ENCODE measurements around the gene KCNH4. TPM values are rescaled to one million over a fixed set of nuclear protein-coding genes. Genes with fewer than 3 reads are reported as not detected.

The KCNH4 gene
- total and polyA plus RNA-seq, 2 experiments from 2014 or later = 0.17 to 0.23 TPM

DNA sequence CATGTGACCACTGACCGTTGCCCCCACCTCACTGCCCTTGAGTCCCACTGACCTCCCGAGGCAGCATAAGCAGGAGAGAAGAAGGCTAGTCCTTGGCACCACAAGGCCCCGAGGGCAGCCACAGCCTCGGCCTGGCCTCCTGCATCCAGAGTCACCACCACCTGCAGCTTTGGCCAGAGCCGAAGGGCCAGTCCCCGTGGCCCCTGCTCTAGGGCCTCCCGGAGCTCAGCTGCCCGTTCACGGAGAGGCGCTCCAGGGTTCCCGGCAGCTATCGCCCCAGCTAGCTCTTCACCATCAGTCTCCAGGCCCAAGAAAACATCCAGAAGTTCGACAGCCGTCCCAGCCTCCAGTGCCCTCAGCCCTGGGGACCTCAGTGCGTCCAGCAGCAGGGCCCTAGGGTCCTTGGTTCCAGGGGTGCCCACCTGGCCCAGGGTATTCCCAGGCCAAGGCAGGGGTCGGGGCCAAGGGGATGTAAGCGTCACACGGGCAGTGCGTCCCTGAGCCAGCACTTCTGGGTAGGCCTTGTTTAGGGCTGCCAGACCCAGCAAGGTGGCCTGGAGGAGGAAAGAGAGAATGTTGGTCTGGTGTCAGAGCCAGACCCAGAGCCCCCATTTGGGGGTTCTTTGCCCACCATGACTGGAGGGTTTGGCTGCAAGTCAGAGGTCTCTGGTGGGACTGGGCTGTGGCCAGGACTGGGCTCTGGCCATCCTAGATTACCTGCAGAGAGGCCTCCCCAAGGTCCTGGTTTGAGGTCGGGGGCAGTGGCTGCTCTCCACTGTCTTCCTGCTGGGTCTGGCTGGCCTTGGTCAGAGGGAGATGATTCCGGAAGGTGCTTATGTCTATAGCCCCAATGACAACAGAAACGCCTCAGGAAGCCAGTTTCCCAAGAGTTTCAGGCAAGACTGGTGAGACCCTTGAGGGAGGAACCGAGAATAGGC is 11.5 kb upstream of the KCNH4 start:
- DNase-seq (ENCODE audit: low spot score) = no peak
- no peaks in the 10 kb centered on the region for H3K27me3 ChIP-seq
- H2AFZ ChIP-seq = no peak overlapping the region
- TF ChIP-seq EZH2 (IDR thresholded peaks at IDR 0.05; ENCODE audit: borderline replicate concordance) (no peak), EZH2phosphoT487 (IDR thresholded peaks at IDR 0.05; ENCODE audit: low read depth, severe bottlenecking, unreplicated experiment) (no peak)
- TF ChIP-seq, protein P1, sequence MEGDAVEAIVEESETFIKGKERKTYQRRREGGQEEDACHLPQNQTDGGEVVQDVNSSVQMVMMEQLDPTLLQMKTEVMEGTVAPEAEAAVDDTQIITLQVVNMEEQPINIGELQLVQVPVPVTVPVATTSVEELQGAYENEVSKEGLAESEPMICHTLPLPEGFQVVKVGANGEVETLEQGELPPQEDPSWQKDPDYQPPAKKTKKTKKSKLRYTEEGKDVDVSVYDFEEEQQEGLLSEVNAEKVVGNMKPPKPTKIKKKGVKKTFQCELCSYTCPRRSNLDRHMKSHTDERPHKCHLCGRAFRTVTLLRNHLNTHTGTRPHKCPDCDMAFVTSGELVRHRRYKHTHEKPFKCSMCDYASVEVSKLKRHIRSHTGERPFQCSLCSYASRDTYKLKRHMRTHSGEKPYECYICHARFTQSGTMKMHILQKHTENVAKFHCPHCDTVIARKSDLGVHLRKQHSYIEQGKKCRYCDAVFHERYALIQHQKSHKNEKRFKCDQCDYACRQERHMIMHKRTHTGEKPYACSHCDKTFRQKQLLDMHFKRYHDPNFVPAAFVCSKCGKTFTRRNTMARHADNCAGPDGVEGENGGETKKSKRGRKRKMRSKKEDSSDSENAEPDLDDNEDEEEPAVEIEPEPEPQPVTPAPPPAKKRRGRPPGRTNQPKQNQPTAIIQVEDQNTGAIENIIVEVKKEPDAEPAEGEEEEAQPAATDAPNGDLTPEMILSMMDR (IDR thresholded peaks at IDR 0.05; ENCODE audit: poor library complexity) = no peak
- no peaks in the 10 kb centered on the region for H3K4me1 ChIP-seq (ENCODE audit: insufficient read depth)
- H3K36me3 ChIP-seq (replicated peaks; ENCODE audit: insufficient read depth, low read depth) = no peaks in the 10 kb centered on the region
- no peaks in the 10 kb centered on the region for H3K79me2 ChIP-seq
- no peak overlapping the region for H3K4me3 ChIP-seq
- no peaks in the 10 kb centered on the region for H3K9me2 ChIP-seq (replicated peaks; ENCODE audit: insufficient read depth)
- H3K4me2 ChIP-seq = no peak overlapping the region
- H4K20me1 ChIP-seq (ENCODE audit: insufficient read depth, poor library complexity, severe bottlenecking) = no peaks in the 10 kb centered on the region
- no peaks in the 10 kb centered on the region for H3K9me3 ChIP-seq (ENCODE audit: low read depth)
- 90% methylated on average over 21 of the region's 23 CpGs for WGBS (ENCODE audit: low lambda C conversion rate, missing lambda C conversion rate)
- no peak overlapping the region for H3K27ac ChIP-seq

DNA sequence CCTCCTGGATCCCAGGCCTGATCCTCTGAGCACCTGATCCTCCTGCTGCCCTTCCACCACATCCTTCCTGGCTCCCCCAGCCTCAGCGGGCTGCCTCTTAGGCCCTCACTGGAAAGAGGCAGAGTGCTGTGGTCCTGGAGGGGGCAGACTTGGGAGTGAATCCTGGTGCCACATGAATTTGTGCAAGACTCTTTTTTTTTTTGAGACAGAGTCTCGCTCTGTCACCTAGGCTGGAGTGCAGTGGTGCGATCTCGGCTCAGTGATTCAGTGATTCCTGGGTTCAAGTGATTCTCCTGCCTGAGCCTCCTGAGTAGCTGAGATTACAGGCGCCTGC is 10.3 kb upstream of the KCNH4 start:
- no peak for DNase-seq (ENCODE audit: low spot score)
- H3K27ac ChIP-seq = no peak overlapping the region
- H3K36me3 ChIP-seq (replicated peaks; ENCODE audit: insufficient read depth, low read depth) = no peaks in the 10 kb centered on the region
- no peak overlapping the region for H3K4me2 ChIP-seq
- H4K20me1 ChIP-seq (ENCODE audit: insufficient read depth, poor library complexity, severe bottlenecking) = no peaks in the 10 kb centered on the region
- H3K9me2 ChIP-seq (replicated peaks; ENCODE audit: insufficient read depth) = no peaks in the 10 kb centered on the region
- H3K4me3 ChIP-seq = no peak overlapping the region
- TF ChIP-seq EZH2phosphoT487 (IDR thresholded peaks at IDR 0.05; ENCODE audit: low read depth, severe bottlenecking, unreplicated experiment) (no peak), EZH2 (IDR thresholded peaks at IDR 0.05; ENCODE audit: borderline replicate concordance) (no peak)
- TF ChIP-seq, protein P1 (IDR thresholded peaks at IDR 0.05; ENCODE audit: poor library complexity) = no peak
- 95% methylated on average over 5 of the region's 5 CpGs for WGBS (ENCODE audit: low lambda C conversion rate, missing lambda C conversion rate)
- H3K9me3 ChIP-seq (ENCODE audit: low read depth) = no peaks in the 10 kb centered on the region
- no peaks in the 10 kb centered on the region for H3K27me3 ChIP-seq
- no peaks in the 10 kb centered on the region for H3K79me2 ChIP-seq
- H3K4me1 ChIP-seq (ENCODE audit: insufficient read depth) = no peaks in the 10 kb centered on the region
- no peak overlapping the region for H2AFZ ChIP-seq

DNA sequence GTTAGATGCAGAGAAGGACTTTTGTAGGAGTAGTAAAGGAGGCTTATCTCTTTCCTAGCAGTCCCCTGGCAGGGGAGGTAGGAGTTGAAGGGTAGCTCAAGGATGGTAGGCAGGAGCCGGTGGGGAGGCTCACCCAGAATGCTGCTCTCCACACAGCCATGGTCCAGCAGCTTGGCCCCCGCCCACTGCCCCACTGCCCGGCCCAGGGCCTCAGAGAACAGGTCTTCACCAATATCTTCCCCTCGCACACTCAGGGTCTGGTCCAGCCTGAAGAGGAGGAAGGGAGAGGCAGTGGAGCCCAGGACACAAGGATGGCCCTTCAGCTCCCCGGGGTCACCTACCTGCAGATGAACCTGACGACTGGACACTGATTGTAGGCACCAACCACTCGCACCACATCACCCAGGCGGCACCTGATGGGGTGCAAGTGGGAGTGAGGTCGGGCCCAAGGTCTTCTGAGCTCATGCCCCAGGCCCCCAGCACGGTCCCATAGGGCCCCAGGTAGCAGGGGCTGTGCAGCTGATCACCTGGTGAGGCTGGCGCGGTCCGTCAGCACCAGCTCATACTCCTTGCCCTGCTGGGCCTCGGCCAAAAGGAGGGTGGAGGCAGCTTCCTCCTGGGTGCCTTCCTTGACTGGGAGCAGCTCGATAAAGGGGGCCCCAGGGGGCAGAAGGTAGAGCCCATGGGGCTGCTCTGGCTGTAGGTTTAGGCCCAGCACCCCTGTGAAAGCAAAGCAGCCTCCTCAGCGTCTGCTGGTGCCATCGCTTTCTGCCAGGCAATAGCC is 9.7 kb upstream of the KCNH4 start:
- no peaks in the 10 kb centered on the region for H3K27me3 ChIP-seq
- 91% methylated on average over 17 of the region's 17 CpGs for WGBS (ENCODE audit: low lambda C conversion rate, missing lambda C conversion rate)
- no peaks in the 10 kb centered on the region for H3K9me3 ChIP-seq (ENCODE audit: low read depth)
- TF ChIP-seq, protein P1 (IDR thresholded peaks at IDR 0.05; ENCODE audit: poor library complexity) = no peak
- TF ChIP-seq EZH2 (IDR thresholded peaks at IDR 0.05; ENCODE audit: borderline replicate concordance) (no peak), EZH2phosphoT487 (IDR thresholded peaks at IDR 0.05; ENCODE audit: low read depth, severe bottlenecking, unreplicated experiment) (no peak)
- no peaks in the 10 kb centered on the region for H3K9me2 ChIP-seq (replicated peaks; ENCODE audit: insufficient read depth)
- H2AFZ ChIP-seq = no peak overlapping the region
- H3K36me3 ChIP-seq (replicated peaks; ENCODE audit: insufficient read depth, low read depth) = no peaks in the 10 kb centered on the region
- H3K79me2 ChIP-seq = no peaks in the 10 kb centered on the region
- no peak overlapping the region for H3K27ac ChIP-seq
- H4K20me1 ChIP-seq (ENCODE audit: insufficient read depth, poor library complexity, severe bottlenecking) = no peaks in the 10 kb centered on the region
- H3K4me1 ChIP-seq (ENCODE audit: insufficient read depth) = no peaks in the 10 kb centered on the region
- H3K4me3 ChIP-seq = no peak overlapping the region
- no peak for DNase-seq (ENCODE audit: low spot score)
- no peak overlapping the region for H3K4me2 ChIP-seq
